ENCODE measurements around the gene RAB11FIP4.
"Not testable (repeated sequence)": the region's sequence is repeated elsewhere in the genome, so short reads cannot be mapped to it uniquely, and the experiment has no call there.

DNA sequence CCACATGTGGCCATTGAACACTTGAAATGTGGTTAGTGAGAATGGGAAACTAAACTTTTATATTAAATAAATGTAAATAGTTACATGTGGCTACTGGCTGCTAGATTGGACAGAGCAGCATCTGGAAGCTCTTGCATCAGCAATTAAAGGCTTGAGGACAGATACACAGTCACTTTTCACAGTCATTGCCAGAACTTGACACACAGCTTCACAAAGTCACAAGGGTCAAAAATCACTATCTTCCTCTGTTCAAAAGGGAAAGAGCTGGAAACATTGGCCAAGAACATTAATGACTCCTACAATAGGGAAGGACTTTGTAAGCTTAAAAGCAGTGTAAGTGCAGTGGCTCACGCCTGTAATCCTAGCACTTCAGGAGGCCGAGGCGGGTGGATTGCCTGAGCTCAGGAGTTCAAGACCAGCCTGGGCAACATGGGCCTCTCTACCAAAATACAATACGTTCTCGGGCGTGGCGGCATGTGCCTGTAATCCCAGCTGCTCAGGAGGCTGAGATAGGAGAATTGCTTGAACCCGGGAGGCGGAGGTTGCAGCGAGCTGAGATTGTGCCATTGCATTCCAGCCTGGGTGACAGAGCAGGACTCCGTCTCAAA, 8.7 kb upstream of the RAB11FIP4 start:
- not testable (repeated sequence) for TF ChIP-seq MYC (IDR thresholded peaks at IDR 0.05; ENCODE audit: low read depth, low read length); CTCF (IDR thresholded peaks at IDR 0.05; ENCODE audit: extremely low read depth in 1 of 2, insufficient read depth in 1 of 2, low read depth in 1 of 2, low read length in 2 of 2)
